Liver (tissue), 9 donors: ENCODE measurements around the gene PHLDA2. TPM values are rescaled to one million over a fixed set of nuclear protein-coding genes. Genes with fewer than 3 reads are reported as not detected.

Experiments
- DNase-seq: peaks from one replicate; pipeline ENCODE4 v3.0.0-alpha.2; 2017; ENCODE audit warnings: low spot score
- H3K27ac ChIP-seq, 2 donors: one replicate each; pipeline ENCODE4 v1.7.0; 2013; ENCODE audit warnings: inconsistent platforms in 2 of 2, low read length in 2 of 2, control low read depth in 1 of 2, low read depth in 1 of 2, mild to moderate bottlenecking in 1 of 2
- H3K27me3 ChIP-seq, 4 donors: one replicate each; pipeline versions ENCODE4 v1.6.1 to v1.7.0; 2013; ENCODE audit warnings: low read length in 3 of 4, inconsistent platforms in 1 of 4, mild to moderate bottlenecking in 1 of 4, moderate library complexity in 1 of 4; ENCODE audit not compliant: control insufficient read depth in 4 of 4, insufficient read depth in 4 of 4
- H3K36me3 ChIP-seq, 4 donors: one replicate each; pipeline versions ENCODE4 v1.6.1 to v1.7.0; 2013; ENCODE audit warnings: low read length in 3 of 4, mild to moderate bottlenecking in 3 of 4, low read depth in 1 of 4, moderate library complexity in 1 of 4; ENCODE audit not compliant: control insufficient read depth in 4 of 4, insufficient read depth in 3 of 4
- H3K4me1 ChIP-seq, 4 donors: one replicate each; pipeline versions ENCODE4 v1.6.1 to v1.7.0; 2013; ENCODE audit warnings: low read length in 3 of 4, mild to moderate bottlenecking in 3 of 4, moderate library complexity in 1 of 4; ENCODE audit not compliant: control insufficient read depth in 4 of 4, insufficient read depth in 4 of 4
- H3K4me3 ChIP-seq, 3 donors: one replicate each; pipeline versions ENCODE4 v1.6.1 to v1.7.0; 2013; ENCODE audit warnings: low read length in 3 of 3, control low read depth in 1 of 3, low read depth in 1 of 3, mild to moderate bottlenecking in 1 of 3
- H3K9ac ChIP-seq, 2 donors: one replicate each; pipeline ENCODE4 v1.7.0; 2013; ENCODE audit warnings: low read length in 2 of 2, mild to moderate bottlenecking in 2 of 2, moderate library complexity in 2 of 2, control low read depth in 1 of 2, low read depth in 1 of 2
- H3K9me3 ChIP-seq, 4 donors: one replicate each; pipeline versions ENCODE4 v1.6.1 to v1.7.0; 2013; ENCODE audit warnings: low read length in 3 of 4; ENCODE audit not compliant: control insufficient read depth in 4 of 4
- EGR1 ChIP-seq, 2 donors: IDR thresholded peaks; 2 replicates each; pipeline ENCODE4 v1.6.1; 2016 to 2018; ENCODE audit warnings: antibody characterized with exemption in 2 of 2, low read depth in 2 of 2
- FOXA1 ChIP-seq: IDR thresholded peaks from 2 replicates; pipeline ENCODE4 v1.6.1; 2016; ENCODE audit warnings: antibody characterized with exemption
- HNF4A ChIP-seq, 2 donors: conservative IDR thresholded peaks; 2 replicates each; pipeline ENCODE4 v1.6.1; 2016; ENCODE audit warnings: antibody characterized with exemption in 2 of 2, mild to moderate bottlenecking in 2 of 2
- HNF4G ChIP-seq: IDR thresholded peaks from 2 replicates; pipeline ENCODE4 v1.6.1; 2016; ENCODE audit warnings: antibody characterized with exemption
- JUND ChIP-seq, 2 donors: IDR thresholded peaks; 2 replicates each; pipeline ENCODE4 v1.6.1; 2016; ENCODE audit warnings: antibody characterized with exemption in 2 of 2
- NR2F2 ChIP-seq: IDR thresholded peaks from 2 replicates; pipeline ENCODE4 v1.6.1; 2016; ENCODE audit warnings: antibody characterized with exemption
- RAD21 ChIP-seq, 2 donors: IDR thresholded peaks; 2 replicates each; pipeline ENCODE4 v1.6.1; 2016; ENCODE audit warnings: antibody characterized with exemption in 2 of 2, mild to moderate bottlenecking in 2 of 2
- TAF1 ChIP-seq: conservative IDR thresholded peaks from 2 replicates; pipeline ENCODE4 v1.6.1; 2016; ENCODE audit warnings: antibody characterized with exemption, mild to moderate bottlenecking
- WGBS: extraction: QIAGEN DNeasy Blood & Tissue Kit; methylation state at CpG from one replicate; pipeline ENCODE4 v1.1.7; 2013; 5-methylcytosine and 5-hydroxymethylcytosine counted together
- polyA plus RNA-seq, 2 donors: library from polyadenylated mRNA; stranded (reverse) in 1 of 2; unstranded in 1 of 2; fragments of 200-250 nt in 1 of 2; fragments of >200 nt in 1 of 2; fragmentation: Nextera tagmentation in 1 of 2; extraction: Ambion mirVana in 1 of 2; gene quantifications; one replicate each; pipeline versions ENCODE4 v1.2.1 to v1.2.3, GENCODE V29; 2013 to 2015
- total RNA-seq, 2 donors: library from RNA; depleted of rRNA; stranded (reverse); fragments of >200 nt; gene quantifications; one replicate each; pipeline ENCODE4 v1.2.3, GENCODE V29; 2014
- TF ChIP-seq, protein P1 (sequence below): IDR thresholded peaks from 2 replicates; pipeline ENCODE4 v1.6.1; 2016; ENCODE audit warnings: antibody characterized with exemption
- TF ChIP-seq, protein P2 (sequence below): fragments of 150-350 bp; IDR thresholded peaks from 2 replicates; pipeline ENCODE4 v1.5.1; 2017; ENCODE audit warnings: improper control_type of control experiment, low read depth, low read length; ENCODE audit not compliant: missing input control
- TF ChIP-seq, protein P3 (sequence below): IDR thresholded peaks from 2 replicates; pipeline ENCODE4 v1.6.1; 2016; ENCODE audit warnings: antibody characterized with exemption
- TF ChIP-seq, protein P4 (sequence below): IDR thresholded peaks from 2 replicates; pipeline ENCODE4 v1.6.1; 2016; ENCODE audit warnings: antibody characterized with exemption, mild to moderate bottlenecking
- TF ChIP-seq, protein P5 (sequence below): IDR thresholded peaks from 2 replicates; pipeline ENCODE4 v1.6.1; 2016; ENCODE audit warnings: antibody characterized with exemption
- donor health status: healthy.
- donor health status: healthy.
- donor health status: healthy.
- donor health status: healthy.
- donor health status: healthy.

The PHLDA2 gene
- total and polyA plus RNA-seq, 4 donors: 0.23 to 1.4 (median 0.99) TPM; not detected in 1

DNA sequence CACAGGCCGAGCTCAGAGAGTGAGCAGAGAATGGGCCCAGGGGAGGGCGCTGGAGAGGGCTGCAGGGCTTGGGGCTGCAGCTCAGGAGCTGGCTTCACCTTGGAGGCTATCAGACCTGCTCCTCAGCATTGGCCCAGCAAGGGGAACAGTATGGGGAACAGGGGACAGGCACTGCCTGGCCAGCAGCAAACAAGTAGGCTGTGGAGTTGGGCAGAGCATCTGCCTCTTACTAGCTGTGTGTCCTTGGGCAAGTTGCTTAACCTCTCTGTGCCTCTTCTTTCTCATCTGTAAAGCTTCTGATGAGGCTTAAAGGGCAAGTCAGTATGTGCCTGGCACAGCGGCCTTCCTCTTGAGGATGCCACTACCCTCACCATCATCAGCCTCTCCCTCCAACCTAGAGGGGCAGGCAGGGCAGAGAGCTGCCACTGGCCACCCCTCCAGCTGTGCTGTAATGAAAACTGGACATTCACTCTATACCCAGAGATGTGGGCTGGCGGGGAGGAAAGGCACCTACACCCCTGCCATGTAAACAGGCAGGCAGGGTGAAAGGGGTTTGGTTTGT lies 36.2 kb downstream of the PHLDA2 start:
- no peak for DNase-seq
- peak in 1 of 2 donors; percentile 25 for TF ChIP-seq RAD21 (IDR thresholded peaks at IDR 0.05)
- no peak for TF ChIP-seq HNF4G
- H3K9ac ChIP-seq: peak overlapping the region in 1 of 2 donors; percentile 16
- H3K36me3 ChIP-seq: no peaks in the 10 kb centered on the region
- H3K9me3 ChIP-seq: no peaks in the 10 kb centered on the region
- peaks cover 12 to 23% (median 16%) of the 10 kb centered on the region in 4 donors for H3K4me1 ChIP-seq
- peak overlapping the region; percentile 37 to 66 for H3K27ac ChIP-seq
- H3K4me3 ChIP-seq: no peak overlapping the region
- no peaks in the 10 kb centered on the region for H3K27me3 ChIP-seq
- 57% methylated on average over 4 of the region's 4 CpGs for WGBS

DNA sequence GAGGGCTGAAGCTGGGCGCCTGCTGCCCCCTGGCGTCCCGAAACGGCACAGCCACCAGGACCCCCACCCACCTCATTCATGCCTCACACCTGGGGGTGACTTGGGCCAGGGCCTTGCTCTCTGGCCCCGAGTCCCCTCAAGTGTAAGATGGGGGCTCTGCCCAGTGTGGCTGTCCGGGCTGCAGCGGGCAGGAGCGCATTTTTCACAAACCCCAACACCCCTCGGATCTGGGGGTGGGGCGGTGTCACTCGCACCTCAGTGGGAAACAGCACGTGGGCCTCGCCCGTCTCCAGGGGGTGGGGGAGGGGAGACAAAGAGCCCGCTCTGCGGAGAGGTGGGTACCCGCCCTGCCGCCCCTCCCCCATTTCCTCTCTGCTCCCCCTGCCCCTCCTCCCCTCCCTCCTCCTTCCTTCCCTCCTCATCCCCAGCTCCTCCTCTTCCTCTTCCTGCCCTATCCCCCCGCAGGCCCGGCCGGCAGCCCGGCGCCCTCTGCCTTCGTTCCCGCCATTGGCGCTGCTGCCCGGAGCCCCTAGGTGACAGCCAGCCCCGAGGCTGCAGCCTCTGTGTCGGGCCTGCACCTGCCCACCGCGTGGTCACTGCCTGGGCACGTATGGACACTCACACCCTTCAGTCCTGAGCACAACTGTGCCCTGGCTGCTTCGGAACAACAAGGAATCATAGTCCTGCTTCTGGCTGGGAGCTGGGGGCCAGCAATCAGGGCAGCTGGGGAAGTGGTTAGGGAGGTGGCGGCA lies 36.8 kb downstream of the PHLDA2 start:
- Histone ChIP-seq H3K4me3 (peak overlapping the region in 2 of 3 donors; percentile 1 to 21), H3K36me3 (no peaks in the 10 kb centered on the region), H3K27ac (peak overlapping the region; percentile 37 to 66), H3K9ac (no peak overlapping the region), H3K27me3 (no peaks in the 10 kb centered on the region), H3K9me3 (no peaks in the 10 kb centered on the region), H3K4me1 (peaks cover 12 to 23% (median 16%) of the 10 kb centered on the region in 4 donors)
- DNase-seq: peak; percentile 69
- TF ChIP-seq NR2F2 (peak; percentile 4), TAF1 (no peak), HNF4A (conservative IDR thresholded peaks at IDR 0.05) (no peak), FOXA1 (no peak), RAD21 (IDR thresholded peaks at IDR 0.05) (peak; percentile 68 to 80)
- TF ChIP-seq, protein P1, sequence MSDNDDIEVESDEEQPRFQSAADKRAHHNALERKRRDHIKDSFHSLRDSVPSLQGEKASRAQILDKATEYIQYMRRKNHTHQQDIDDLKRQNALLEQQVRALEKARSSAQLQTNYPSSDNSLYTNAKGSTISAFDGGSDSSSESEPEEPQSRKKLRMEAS: no peak
- TF ChIP-seq, protein P2, sequence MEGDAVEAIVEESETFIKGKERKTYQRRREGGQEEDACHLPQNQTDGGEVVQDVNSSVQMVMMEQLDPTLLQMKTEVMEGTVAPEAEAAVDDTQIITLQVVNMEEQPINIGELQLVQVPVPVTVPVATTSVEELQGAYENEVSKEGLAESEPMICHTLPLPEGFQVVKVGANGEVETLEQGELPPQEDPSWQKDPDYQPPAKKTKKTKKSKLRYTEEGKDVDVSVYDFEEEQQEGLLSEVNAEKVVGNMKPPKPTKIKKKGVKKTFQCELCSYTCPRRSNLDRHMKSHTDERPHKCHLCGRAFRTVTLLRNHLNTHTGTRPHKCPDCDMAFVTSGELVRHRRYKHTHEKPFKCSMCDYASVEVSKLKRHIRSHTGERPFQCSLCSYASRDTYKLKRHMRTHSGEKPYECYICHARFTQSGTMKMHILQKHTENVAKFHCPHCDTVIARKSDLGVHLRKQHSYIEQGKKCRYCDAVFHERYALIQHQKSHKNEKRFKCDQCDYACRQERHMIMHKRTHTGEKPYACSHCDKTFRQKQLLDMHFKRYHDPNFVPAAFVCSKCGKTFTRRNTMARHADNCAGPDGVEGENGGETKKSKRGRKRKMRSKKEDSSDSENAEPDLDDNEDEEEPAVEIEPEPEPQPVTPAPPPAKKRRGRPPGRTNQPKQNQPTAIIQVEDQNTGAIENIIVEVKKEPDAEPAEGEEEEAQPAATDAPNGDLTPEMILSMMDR: peak; percentile 64
- WGBS: 7% methylated on average over 34 of the region's 34 CpGs

DNA sequence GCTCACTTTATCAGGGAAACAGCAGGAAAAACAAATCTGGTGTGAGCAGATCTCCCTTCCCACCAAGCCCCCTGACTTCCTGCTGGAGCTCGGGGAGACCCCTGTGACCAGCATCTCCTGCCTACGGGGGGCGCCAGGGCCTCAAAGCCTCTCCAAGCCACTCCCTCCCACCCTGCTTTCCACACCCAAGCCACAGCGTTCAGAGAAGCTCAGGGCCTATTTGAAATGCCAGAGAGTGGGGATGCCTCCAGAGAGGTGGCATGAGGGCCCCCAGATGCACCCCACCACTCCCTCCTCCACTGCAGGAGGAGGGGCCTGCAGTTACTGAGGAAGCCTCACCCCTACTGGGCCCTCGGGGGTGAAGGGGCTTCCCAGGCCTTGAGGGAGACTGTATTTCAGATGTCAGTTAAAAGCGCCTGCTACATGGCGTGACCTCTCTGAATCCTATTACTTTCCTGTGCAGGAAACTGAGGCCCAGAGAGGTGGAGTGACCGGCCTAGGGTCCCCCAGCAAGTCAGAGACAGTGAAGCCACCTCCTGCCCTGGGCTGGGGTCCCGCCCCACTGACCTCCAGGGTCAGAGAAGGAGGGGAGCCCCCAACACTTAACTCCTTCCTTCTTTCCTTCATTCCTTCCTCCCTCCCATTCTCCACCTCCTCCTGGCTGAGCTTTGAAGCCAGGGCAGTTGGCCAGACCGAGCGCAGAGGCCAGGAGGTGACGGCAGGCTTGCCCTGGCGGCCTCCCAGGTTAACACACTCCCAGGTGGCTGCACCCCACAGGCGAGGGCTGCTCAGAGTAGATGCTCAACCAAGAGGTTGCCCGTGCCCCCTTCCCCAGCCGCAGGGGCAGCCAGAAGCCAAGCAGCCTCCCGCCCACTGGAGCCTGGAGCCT lies 37.6 kb downstream of the PHLDA2 start:
- Histone ChIP-seq H3K27me3 (no peaks in the 10 kb centered on the region), H3K9me3 (no peaks in the 10 kb centered on the region), H3K9ac (no peak overlapping the region), H3K4me3 (no peak overlapping the region), H3K27ac (peak overlapping the region; percentile 1 to 66), H3K4me1 (peaks cover 12 to 23% (median 16%) of the 10 kb centered on the region in 4 donors), H3K36me3 (no peaks in the 10 kb centered on the region)
- no peak for DNase-seq
- WGBS: 41% methylated on average over 17 of the region's 17 CpGs
- TF ChIP-seq, protein P2: no peak
- TF ChIP-seq, protein P3, sequence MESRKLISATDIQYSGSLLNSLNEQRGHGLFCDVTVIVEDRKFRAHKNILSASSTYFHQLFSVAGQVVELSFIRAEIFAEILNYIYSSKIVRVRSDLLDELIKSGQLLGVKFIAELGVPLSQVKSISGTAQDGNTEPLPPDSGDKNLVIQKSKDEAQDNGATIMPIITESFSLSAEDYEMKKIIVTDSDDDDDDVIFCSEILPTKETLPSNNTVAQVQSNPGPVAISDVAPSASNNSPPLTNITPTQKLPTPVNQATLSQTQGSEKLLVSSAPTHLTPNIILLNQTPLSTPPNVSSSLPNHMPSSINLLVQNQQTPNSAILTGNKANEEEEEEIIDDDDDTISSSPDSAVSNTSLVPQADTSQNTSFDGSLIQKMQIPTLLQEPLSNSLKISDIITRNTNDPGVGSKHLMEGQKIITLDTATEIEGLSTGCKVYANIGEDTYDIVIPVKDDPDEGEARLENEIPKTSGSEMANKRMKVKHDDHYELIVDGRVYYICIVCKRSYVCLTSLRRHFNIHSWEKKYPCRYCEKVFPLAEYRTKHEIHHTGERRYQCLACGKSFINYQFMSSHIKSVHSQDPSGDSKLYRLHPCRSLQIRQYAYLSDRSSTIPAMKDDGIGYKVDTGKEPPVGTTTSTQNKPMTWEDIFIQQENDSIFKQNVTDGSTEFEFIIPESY: no peak
- no peak for TF ChIP-seq JUND (IDR thresholded peaks at IDR 0.05)
- peak; percentile 23 to 44 for TF ChIP-seq HNF4A (conservative IDR thresholded peaks at IDR 0.05)
- TF ChIP-seq, protein P4, sequence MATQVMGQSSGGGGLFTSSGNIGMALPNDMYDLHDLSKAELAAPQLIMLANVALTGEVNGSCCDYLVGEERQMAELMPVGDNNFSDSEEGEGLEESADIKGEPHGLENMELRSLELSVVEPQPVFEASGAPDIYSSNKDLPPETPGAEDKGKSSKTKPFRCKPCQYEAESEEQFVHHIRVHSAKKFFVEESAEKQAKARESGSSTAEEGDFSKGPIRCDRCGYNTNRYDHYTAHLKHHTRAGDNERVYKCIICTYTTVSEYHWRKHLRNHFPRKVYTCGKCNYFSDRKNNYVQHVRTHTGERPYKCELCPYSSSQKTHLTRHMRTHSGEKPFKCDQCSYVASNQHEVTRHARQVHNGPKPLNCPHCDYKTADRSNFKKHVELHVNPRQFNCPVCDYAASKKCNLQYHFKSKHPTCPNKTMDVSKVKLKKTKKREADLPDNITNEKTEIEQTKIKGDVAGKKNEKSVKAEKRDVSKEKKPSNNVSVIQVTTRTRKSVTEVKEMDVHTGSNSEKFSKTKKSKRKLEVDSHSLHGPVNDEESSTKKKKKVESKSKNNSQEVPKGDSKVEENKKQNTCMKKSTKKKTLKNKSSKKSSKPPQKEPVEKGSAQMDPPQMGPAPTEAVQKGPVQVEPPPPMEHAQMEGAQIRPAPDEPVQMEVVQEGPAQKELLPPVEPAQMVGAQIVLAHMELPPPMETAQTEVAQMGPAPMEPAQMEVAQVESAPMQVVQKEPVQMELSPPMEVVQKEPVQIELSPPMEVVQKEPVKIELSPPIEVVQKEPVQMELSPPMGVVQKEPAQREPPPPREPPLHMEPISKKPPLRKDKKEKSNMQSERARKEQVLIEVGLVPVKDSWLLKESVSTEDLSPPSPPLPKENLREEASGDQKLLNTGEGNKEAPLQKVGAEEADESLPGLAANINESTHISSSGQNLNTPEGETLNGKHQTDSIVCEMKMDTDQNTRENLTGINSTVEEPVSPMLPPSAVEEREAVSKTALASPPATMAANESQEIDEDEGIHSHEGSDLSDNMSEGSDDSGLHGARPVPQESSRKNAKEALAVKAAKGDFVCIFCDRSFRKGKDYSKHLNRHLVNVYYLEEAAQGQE: no peak
- TF ChIP-seq, protein P5, sequence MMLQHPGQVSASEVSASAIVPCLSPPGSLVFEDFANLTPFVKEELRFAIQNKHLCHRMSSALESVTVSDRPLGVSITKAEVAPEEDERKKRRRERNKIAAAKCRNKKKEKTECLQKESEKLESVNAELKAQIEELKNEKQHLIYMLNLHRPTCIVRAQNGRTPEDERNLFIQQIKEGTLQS: no peak
- TF ChIP-seq TAF1: no peak
- no peak for TF ChIP-seq RAD21 (IDR thresholded peaks at IDR 0.05)
- peak; percentile 34 for TF ChIP-seq NR2F2
- no peak for TF ChIP-seq EGR1 (IDR thresholded peaks at IDR 0.05; ENCODE audit: low read depth in 2 of 2)
